OCI-LY3 (cell line): ENCODE results near the gene DHCR24.

Source experiments
- H2AFZ ChIP-seq: fragments of 200-600, 300-600 bp; shearing (Covaris generic); 2 replicates; pipeline ENCODE4 v1.6.0; 2014; ENCODE audit warnings: antibody characterized with exemption, low read depth, low read length
- H3K27ac ChIP-seq: fragments of 200-600, 300-600 bp; sonication (generic); 2 replicates; pipeline ENCODE4 v1.5.1; 2014; ENCODE audit warnings: mild to moderate bottlenecking, low read length, moderate library complexity, mixed read lengths
- H3K27me3 ChIP-seq: fragments of 200-600, 300-600 bp; sonication (generic); 2 replicates; pipeline ENCODE4 v1.6.1; 2014; ENCODE audit warnings: low read depth, low read length, mixed read lengths
- H3K36me3 ChIP-seq: fragments of 200-600, 300-600 bp; sonication (generic); replicated peaks from 2 replicates; pipeline ENCODE3; 2014; ENCODE audit warnings: low read depth, low read length, mixed read lengths
- H3K4me1 ChIP-seq: fragments of 300-600, 200-600 bp; sonication (generic); 2 replicates; pipeline ENCODE4 v1.6.1; 2014; ENCODE audit warnings: low read length, mixed read lengths
- H3K4me2 ChIP-seq: fragments of 200-600, 300-600 bp; sonication (generic); 2 replicates; pipeline ENCODE4 v1.6.1; 2014; ENCODE audit warnings: low read length, mixed read lengths
- H3K4me3 ChIP-seq: fragments of 300-600, 200-600 bp; sonication (generic); 2 replicates; pipeline ENCODE4 v1.5.1; 2014; ENCODE audit warnings: antibody characterized with exemption, mild to moderate bottlenecking, low read length, moderate library complexity
- H3K79me2 ChIP-seq: fragments of 300-600, 200-600 bp; shearing (Covaris generic); 2 replicates; pipeline ENCODE4 v1.6.1; 2014; ENCODE audit warnings: mild to moderate bottlenecking, low read length, mixed read lengths
- H3K9ac ChIP-seq: fragments of 300-600, 200-600 bp; shearing (Covaris generic); 2 replicates; pipeline ENCODE4 v1.6.0; 2014; ENCODE audit warnings: mild to moderate bottlenecking, low read length, moderate library complexity
- H3K9me3 ChIP-seq: fragments of 200-600, 300-600 bp; shearing (Covaris generic); 2 replicates; pipeline ENCODE4 v1.6.1; 2014; ENCODE audit warnings: low read length, mixed read lengths; ENCODE audit not compliant: insufficient read depth
- H4K20me1 ChIP-seq: fragments of 200-600, 300-600 bp; sonication (generic); 2 replicates; pipeline ENCODE4 v1.6.1; 2016; ENCODE audit warnings: low read length, mixed read lengths; ENCODE audit not compliant: insufficient read depth
- CTCF ChIP-seq: fragments of 200-600, 300-600 bp; sonication (generic); IDR thresholded peaks from 2 replicates; pipeline ENCODE4 v1.5.1; 2014; ENCODE audit warnings: antibody characterized with exemption, low read length, low read depth
- EZH2phosphoT487 ChIP-seq: fragments of 200-600 bp; shearing (Covaris generic); IDR thresholded peaks from 2 replicates; pipeline ENCODE4 v1.6.1; 2018; ENCODE audit warnings: antibody characterized with exemption, mixed run types, low read depth

DHCR24 gene

GRCh38 chr1:54805466-54805865, 81.5 kb downstream of the DHCR24 start:
- no peak for TF ChIP-seq CTCF
- TF ChIP-seq EZH2phosphoT487 = no peak
- no peaks in the 10 kb centered on the region for H3K9me3 ChIP-seq
- no peak overlapping the region for H3K4me2 ChIP-seq
- H2AFZ ChIP-seq = no peak overlapping the region
- no peaks in the 10 kb centered on the region for H3K4me1 ChIP-seq
- H3K9ac ChIP-seq = no peak overlapping the region
- no peak overlapping the region for H3K4me3 ChIP-seq
- no peaks in the 10 kb centered on the region for H4K20me1 ChIP-seq
- H3K79me2 ChIP-seq = no peaks in the 10 kb centered on the region
- no peaks in the 10 kb centered on the region for H3K27me3 ChIP-seq
- H3K27ac ChIP-seq = no peak overlapping the region
- no peaks in the 10 kb centered on the region for H3K36me3 ChIP-seq

GRCh38 chr1:54804471-54805132, 82.4 kb downstream of the DHCR24 start:
- no peak overlapping the region for H2AFZ ChIP-seq
- H3K9me3 ChIP-seq = no peaks in the 10 kb centered on the region
- no peak for TF ChIP-seq CTCF
- TF ChIP-seq EZH2phosphoT487 = no peak
- no peaks in the 10 kb centered on the region for H3K27me3 ChIP-seq
- H3K27ac ChIP-seq = no peak overlapping the region
- H3K79me2 ChIP-seq = no peaks in the 10 kb centered on the region
- H4K20me1 ChIP-seq = no peaks in the 10 kb centered on the region
- no peak overlapping the region for H3K9ac ChIP-seq
- H3K4me1 ChIP-seq = no peaks in the 10 kb centered on the region
- no peaks in the 10 kb centered on the region for H3K36me3 ChIP-seq
- no peak overlapping the region for H3K4me2 ChIP-seq
- H3K4me3 ChIP-seq = no peak overlapping the region

- H3K79me2 ChIP-seq = no peaks in the 10 kb centered on the region
- peaks cover 6% of the 10 kb centered on the region for H3K4me1 ChIP-seq
- H3K4me3 ChIP-seq = no peak overlapping the region
- no peak overlapping the region for H3K9ac ChIP-seq
- TF ChIP-seq EZH2phosphoT487 (no peak), CTCF (no peak)
- H3K27ac ChIP-seq = no peak overlapping the region
- H2AFZ ChIP-seq = no peak overlapping the region
- no peak overlapping the region for H3K4me2 ChIP-seq
- no peaks in the 10 kb centered on the region for H3K9me3 ChIP-seq
- H3K27me3 ChIP-seq = no peaks in the 10 kb centered on the region
- no peaks in the 10 kb centered on the region for H3K36me3 ChIP-seq
- H4K20me1 ChIP-seq = no peaks in the 10 kb centered on the region
These were observed 83.1 kb downstream of the DHCR24 start for GRCh38 chr1:54803761-54804470.

- Histone ChIP-seq H3K36me3 (no peaks in the 10 kb centered on the region), H4K20me1 (no peaks in the 10 kb centered on the region), H3K79me2 (no peaks in the 10 kb centered on the region), H3K9ac (peak within 1 kb of the TSS; percentile 37; the same call in 1 of the 2 replicates), H3K4me1 (peaks cover 13% of the 10 kb centered on the region), H2AFZ (peak within 1 kb of the TSS; percentile 79), H3K4me2 (peak within 1 kb of the TSS; percentile 73), H3K4me3 (peak within 1 kb of the TSS; percentile 76), H3K27me3 (no peaks in the 10 kb centered on the region), H3K27ac (no peak within 1 kb of the TSS), H3K9me3 (no peaks in the 10 kb centered on the region)
- peak; percentile 45 for TF ChIP-seq CTCF
- no peak for TF ChIP-seq EZH2phosphoT487
These were observed 85.9 kb downstream of the DHCR24 start, which contains the start of gene TTC22 for GRCh38 chr1:54800899-54801759. TTC22 (minus strand) TSS chr1:54801323; CDS start chr1:54801163, 160 bp downstream.
